GM19395 (cell line): ENCODE data around the gene DNAH5.
"Not testable (repeated sequence)": the region's sequence is repeated elsewhere in the genome, so short reads cannot be mapped to it uniquely, and the experiment has no call there.

Source experiments
- ATAC-seq: cut with Tn5 transposase; IDR thresholded peaks from one replicate; pipeline ENCODE4 v1.9.1; 2021; ENCODE audit warnings: mild to moderate bottlenecking, moderate library complexity; ENCODE audit not compliant: unreplicated experiment

Gene DNAH5

GRCh38 chr5:13944560-13945199, at the start of gene DNAH5:
DNAH5 (minus strand) TSS chr5:13944688; CDS start chr5:13944438, 250 bp downstream.
- no peak for ATAC-seq

GRCh38 chr5:13993926-13994325, 49.4 kb upstream of the DNAH5 start:
- no peak for ATAC-seq

- no peak for ATAC-seq
These were observed 48.3 kb upstream of the DNAH5 start for GRCh38 chr5:13992795-13993194.

GRCh38 chr5:13991365-13991764, 46.9 kb upstream of the DNAH5 start:
- ATAC-seq, result no peak

- ATAC-seq, result no peak
These were observed 46.4 kb upstream of the DNAH5 start for GRCh38 chr5:13990896-13991295.

GRCh38 chr5:13989832-13990231, 45.3 kb upstream of the DNAH5 start:
- ATAC-seq, result no peak

GRCh38 chr5:13987843-13988464, 43.5 kb upstream of the DNAH5 start:
- peak; percentile 90 for ATAC-seq

- no peak for ATAC-seq
These were observed 41.4 kb upstream of the DNAH5 start for GRCh38 chr5:13985731-13986418.

- not testable (repeated sequence) for ATAC-seq
These were observed 40.4 kb upstream of the DNAH5 start for GRCh38 chr5:13984888-13985287.

- no peak for ATAC-seq
These were observed 32.7 kb upstream of the DNAH5 start for GRCh38 chr5:13976867-13977830.

- ATAC-seq, result no peak
These were observed 31.7 kb upstream of the DNAH5 start for GRCh38 chr5:13976223-13976622.

- no peak for ATAC-seq
These were observed 30.8 kb upstream of the DNAH5 start for GRCh38 chr5:13975246-13975645.

- no peak for ATAC-seq
These were observed 29.2 kb upstream of the DNAH5 start for GRCh38 chr5:13973724-13974123.

- ATAC-seq, result no peak
These were observed 27.5 kb upstream of the DNAH5 start for GRCh38 chr5:13972029-13972428.

GRCh38 chr5:13957032-13957645, 12.7 kb upstream of the DNAH5 start:
- ATAC-seq, result peak; percentile 97

- ATAC-seq, result no peak
These were observed 12.0 kb upstream of the DNAH5 start for GRCh38 chr5:13956471-13956870.

GRCh38 chr5:13955896-13956295, 11.4 kb upstream of the DNAH5 start:
- ATAC-seq, result no peak

GRCh38 chr5:13946111-13946510, 1.6 kb upstream of the DNAH5 start:
- no peak for ATAC-seq

- ATAC-seq, result no peak
These were observed 783 bp upstream of the DNAH5 start for GRCh38 chr5:13945271-13945670.

GRCh38 chr5:13943676-13944075, 812 bp downstream of the DNAH5 start:
- ATAC-seq, result no peak

- ATAC-seq, result no peak
These were observed 3.0 kb downstream of the DNAH5 start for GRCh38 chr5:13941468-13941867.
